Adrenal gland (tissue), 5 donors: ENCODE measurements around the gene UBL3.

Experiments
- POLR2A ChIP-seq, 2 donors: fragments of 450-650 bp; IDR thresholded peaks; one replicate each; pipeline ENCODE4 v1.6.1; 2017; ENCODE audit warnings: antibody characterized with exemption in 2 of 2, mild to moderate bottlenecking in 2 of 2, moderate library complexity in 1 of 2
- TF ChIP-seq, protein P1 (sequence below), 6 experiments: fragments of 450-650 bp in 4 of 6; fragments of 200-600 bp in 2 of 6; sonication (generic) in 1 of 6; IDR thresholded peaks; 1 replicate in 5 of 6; 2 replicates in 1 of 6; pipeline versions ENCODE4 v1.5.1 to v1.8.0; 2016 to 2021; ENCODE audit warnings: antibody characterized with exemption in 6 of 6, mild to moderate bottlenecking in 2 of 6, moderate library complexity in 1 of 6
- donor health status: DM: no; HTN: no; CAD: no.

DNA sequence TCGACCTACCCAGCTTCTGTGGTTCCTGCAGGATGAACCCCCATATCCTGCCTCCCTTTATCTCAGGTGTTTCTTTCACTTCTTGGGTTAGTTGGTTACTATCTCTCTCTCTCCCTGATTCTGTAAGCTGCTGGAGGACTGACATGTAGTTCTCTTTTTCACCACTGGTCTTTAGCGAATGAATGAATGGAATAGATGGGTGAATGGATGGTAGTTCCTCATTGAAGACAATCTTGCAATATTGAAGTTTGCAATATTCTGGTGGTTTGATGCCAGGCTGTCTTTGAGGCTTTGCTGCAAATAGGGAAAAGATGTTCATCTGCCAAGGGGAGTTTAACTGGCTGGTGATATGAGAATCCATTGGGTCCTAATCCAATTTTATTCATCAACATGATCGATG lies 120.2 kb downstream of the UBL3 start:
- TF ChIP-seq, protein P1, sequence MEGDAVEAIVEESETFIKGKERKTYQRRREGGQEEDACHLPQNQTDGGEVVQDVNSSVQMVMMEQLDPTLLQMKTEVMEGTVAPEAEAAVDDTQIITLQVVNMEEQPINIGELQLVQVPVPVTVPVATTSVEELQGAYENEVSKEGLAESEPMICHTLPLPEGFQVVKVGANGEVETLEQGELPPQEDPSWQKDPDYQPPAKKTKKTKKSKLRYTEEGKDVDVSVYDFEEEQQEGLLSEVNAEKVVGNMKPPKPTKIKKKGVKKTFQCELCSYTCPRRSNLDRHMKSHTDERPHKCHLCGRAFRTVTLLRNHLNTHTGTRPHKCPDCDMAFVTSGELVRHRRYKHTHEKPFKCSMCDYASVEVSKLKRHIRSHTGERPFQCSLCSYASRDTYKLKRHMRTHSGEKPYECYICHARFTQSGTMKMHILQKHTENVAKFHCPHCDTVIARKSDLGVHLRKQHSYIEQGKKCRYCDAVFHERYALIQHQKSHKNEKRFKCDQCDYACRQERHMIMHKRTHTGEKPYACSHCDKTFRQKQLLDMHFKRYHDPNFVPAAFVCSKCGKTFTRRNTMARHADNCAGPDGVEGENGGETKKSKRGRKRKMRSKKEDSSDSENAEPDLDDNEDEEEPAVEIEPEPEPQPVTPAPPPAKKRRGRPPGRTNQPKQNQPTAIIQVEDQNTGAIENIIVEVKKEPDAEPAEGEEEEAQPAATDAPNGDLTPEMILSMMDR (IDR thresholded peaks at IDR 0.05), result no peak
- TF ChIP-seq POLR2A (IDR thresholded peaks at IDR 0.05), result no peak
